ENCODE data around the gene YPEL3. TPM values are rescaled to one million over a fixed set of nuclear protein-coding genes. Genes with fewer than 3 reads are reported as not detected.

Gene YPEL3
- total and polyA plus RNA-seq, 2 experiments from 2014 or later, result 107 to 115 TPM

DNA sequence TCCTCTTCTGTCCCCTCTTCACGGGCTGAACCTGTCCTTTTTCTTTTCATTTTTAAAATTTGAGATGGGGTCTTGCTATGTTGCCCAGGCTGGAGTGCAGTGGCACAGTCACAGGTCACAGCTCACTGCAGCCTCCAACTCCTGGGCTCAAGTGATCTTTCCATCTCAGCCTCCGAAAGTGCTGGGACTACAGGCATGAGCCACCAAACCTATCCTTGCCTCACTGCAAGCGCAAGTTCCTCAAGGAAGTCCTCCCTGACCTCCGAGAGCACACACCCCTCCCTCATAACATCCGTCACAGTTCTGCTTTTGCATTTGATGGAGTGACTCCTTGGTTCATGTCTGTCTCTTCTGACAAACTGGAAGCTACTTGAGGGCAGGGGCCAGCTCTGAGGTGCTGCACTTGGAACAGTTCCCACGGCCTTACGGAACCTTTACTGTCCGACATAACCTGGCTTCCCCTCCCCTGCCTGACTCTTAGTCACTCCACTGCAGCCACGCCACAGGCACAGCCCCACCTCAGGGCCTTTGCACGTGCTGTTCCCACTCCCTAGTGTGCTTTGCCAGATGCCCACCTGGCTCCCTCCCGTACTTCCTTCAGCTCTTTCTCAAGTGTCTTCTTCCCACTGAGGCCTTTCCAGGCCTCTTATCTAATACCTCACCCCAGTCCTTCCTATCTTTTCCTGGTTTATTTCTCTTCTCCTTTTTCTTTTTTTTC is 8.7 kb downstream of the YPEL3 start:
- TF ChIP-seq CTCF (IDR thresholded peaks at IDR 0.05; ENCODE audit: low read depth, low read length), result no peak
- Histone ChIP-seq H3K4me3 (no peak overlapping the region), H3K4me1 (ENCODE audit: low read depth) (peaks cover 3% of the 10 kb centered on the region), H3K9me3 (ENCODE audit: low read depth) (no peaks in the 10 kb centered on the region), H3K27ac (no peak overlapping the region), H3K27me3 (no peaks in the 10 kb centered on the region), H3K36me3 (peaks cover 11% of the 10 kb centered on the region)
- DNase-seq (ENCODE audit: low read depth in 1 of 2, low spot score in 1 of 2), result no peak

DNA sequence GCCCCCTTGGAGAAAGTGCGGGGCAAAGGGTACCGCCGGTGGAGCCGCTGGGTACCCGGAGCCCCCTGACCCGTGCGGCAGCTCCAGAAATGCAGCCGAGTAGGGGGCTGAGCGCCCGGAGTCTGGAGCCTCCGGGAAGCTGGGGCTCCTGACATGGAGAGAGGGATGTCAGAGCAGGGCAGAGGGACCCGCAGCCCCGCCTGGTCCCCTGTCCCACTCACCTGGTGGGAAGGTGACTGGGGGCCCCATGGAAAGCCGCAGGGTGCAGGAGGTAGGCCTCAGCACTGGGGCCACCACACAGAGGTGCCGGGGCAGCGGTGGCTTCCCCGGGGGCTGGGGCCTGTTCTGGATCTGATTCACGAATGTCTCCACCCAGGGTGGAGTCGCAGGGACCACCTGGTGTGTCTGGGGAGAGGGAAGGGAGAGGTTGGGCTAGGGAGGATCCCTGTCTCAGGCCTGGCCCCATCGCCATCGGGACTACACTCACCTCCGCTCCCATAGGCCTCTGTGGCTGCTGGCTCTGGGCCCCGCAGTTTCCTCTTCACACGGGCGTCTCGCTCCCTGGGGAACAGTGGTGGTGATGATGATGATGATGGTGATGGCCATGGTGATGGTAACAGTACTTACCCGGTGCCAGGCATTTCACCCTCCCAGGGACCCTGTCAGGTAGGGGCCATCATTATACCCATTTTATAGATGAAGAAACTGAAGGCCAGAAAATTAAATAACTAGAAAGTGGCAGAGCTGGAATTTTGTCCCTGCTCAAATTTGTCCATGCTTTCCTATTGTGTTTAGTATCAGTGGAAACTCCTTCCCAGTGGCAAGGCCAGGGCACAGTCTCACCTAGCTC is 9.5 kb downstream of the YPEL3 start:
- no peak for DNase-seq (ENCODE audit: low read depth in 1 of 2, low spot score in 1 of 2)
- no peak for TF ChIP-seq CTCF (IDR thresholded peaks at IDR 0.05; ENCODE audit: low read depth, low read length)
- H3K4me1 ChIP-seq (ENCODE audit: low read depth), result no peaks in the 10 kb centered on the region
- H3K4me3 ChIP-seq, result no peak overlapping the region
- no peak overlapping the region for H3K27ac ChIP-seq
- H3K9me3 ChIP-seq (ENCODE audit: low read depth), result no peaks in the 10 kb centered on the region
- peaks cover 13% of the 10 kb centered on the region for H3K36me3 ChIP-seq
- H3K27me3 ChIP-seq, result no peaks in the 10 kb centered on the region

DNA sequence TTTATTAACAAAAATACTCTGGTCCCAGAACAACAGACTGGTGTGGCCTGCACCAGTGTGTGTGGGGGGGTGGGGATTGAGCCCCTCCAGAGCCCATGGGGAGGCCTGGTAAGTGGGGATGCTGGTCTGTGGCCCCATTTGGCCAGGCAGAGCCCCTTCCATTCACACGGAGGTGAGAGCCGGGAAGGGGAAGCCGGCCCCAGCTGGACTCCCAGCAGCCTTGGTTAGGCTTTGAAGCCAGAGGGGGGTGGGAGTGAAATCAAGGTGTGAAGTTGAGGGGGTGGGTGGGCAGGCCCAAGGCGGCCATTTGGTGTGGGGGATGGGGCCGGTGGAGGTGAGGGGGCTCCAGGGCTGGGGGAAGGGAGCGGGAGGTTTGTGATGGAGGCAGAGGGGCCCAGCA is 10.2 kb downstream of the YPEL3 start:
- H3K4me1 ChIP-seq (ENCODE audit: low read depth), result no peaks in the 10 kb centered on the region
- no peak overlapping the region for H3K4me3 ChIP-seq
- peaks cover 20% of the 10 kb centered on the region for H3K36me3 ChIP-seq
- no peaks in the 10 kb centered on the region for H3K27me3 ChIP-seq
- no peaks in the 10 kb centered on the region for H3K9me3 ChIP-seq (ENCODE audit: low read depth)
- no peak for TF ChIP-seq CTCF (IDR thresholded peaks at IDR 0.05; ENCODE audit: low read depth, low read length)
- no peak overlapping the region for H3K27ac ChIP-seq
- no peak for DNase-seq (ENCODE audit: low read depth in 1 of 2, low spot score in 1 of 2)

- Histone ChIP-seq H3K27me3 (no peaks in the 10 kb centered on the region), H3K36me3 (peaks cover 20% of the 10 kb centered on the region), H3K9me3 (ENCODE audit: low read depth) (no peaks in the 10 kb centered on the region), H3K27ac (no peak overlapping the region), H3K4me3 (no peak overlapping the region), H3K4me1 (ENCODE audit: low read depth) (no peaks in the 10 kb centered on the region)
- no peak for DNase-seq (ENCODE audit: low read depth in 1 of 2, low spot score in 1 of 2)
- TF ChIP-seq CTCF (IDR thresholded peaks at IDR 0.05; ENCODE audit: low read depth, low read length), result no peak
Observed at GRCh38 chr16:30085247-30085646, 10.8 kb downstream of the YPEL3 start.

DNA sequence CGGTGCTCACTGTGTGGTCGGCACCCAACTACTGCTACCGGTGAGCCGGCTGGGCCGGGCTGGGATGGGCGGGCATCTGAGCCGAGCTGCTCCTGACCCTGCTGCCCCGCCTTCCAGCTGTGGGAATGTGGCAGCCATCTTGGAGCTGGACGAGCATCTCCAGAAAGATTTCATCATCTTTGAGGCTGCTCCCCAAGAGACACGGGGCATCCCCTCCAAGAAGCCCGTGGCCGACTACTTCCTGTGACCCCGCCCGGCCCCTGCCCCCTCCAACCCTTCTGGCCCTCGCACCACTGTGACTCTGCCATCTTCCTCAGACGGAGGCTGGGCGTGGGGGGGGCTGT is 11.2 kb downstream of the YPEL3 start:
- no peaks in the 10 kb centered on the region for H3K4me1 ChIP-seq (ENCODE audit: low read depth)
- peaks cover 22% of the 10 kb centered on the region for H3K36me3 ChIP-seq
- no peaks in the 10 kb centered on the region for H3K27me3 ChIP-seq
- no peaks in the 10 kb centered on the region for H3K9me3 ChIP-seq (ENCODE audit: low read depth)
- H3K27ac ChIP-seq, result no peak overlapping the region
- no peak overlapping the region for H3K4me3 ChIP-seq
- no peak for TF ChIP-seq CTCF (IDR thresholded peaks at IDR 0.05; ENCODE audit: low read depth, low read length)
- DNase-seq (ENCODE audit: low read depth in 1 of 2, low spot score in 1 of 2), result no peak

Measured in cardiac muscle cell (in vitro differentiated cells and primary cell).